ENCODE measurements around the gene NDUFS7.
"Not testable (repeated sequence)": the region's sequence is repeated elsewhere in the genome, so short reads cannot be mapped to it uniquely, and the experiment has no call there.

NDUFS7 gene

GRCh38 chr19:1418951-1419738 lies 35.4 kb downstream of the NDUFS7 start:
- DNase-seq (ENCODE audit: low spot score) = no peak
- TF ChIP-seq CTCF (IDR thresholded peaks at IDR 0.05; ENCODE audit: extremely low read depth, missing control alignments) = no peak

GRCh38 chr19:1420085-1420484 lies 36.4 kb downstream of the NDUFS7 start:
- DNase-seq (ENCODE audit: low spot score) = not testable (repeated sequence)

- TF ChIP-seq CTCF (IDR thresholded peaks at IDR 0.05; ENCODE audit: extremely low read depth, missing control alignments) = no peak
- no peak for DNase-seq (ENCODE audit: low spot score)
Measured at GRCh38 chr19:1420590-1420989, 36.9 kb downstream of the NDUFS7 start.

- no peak for TF ChIP-seq CTCF (IDR thresholded peaks at IDR 0.05; ENCODE audit: extremely low read depth, missing control alignments)
- no peak for DNase-seq (ENCODE audit: low spot score)
Measured at GRCh38 chr19:1421218-1421957, 37.7 kb downstream of the NDUFS7 start.

GRCh38 chr19:1421958-1422305 lies 38.2 kb downstream of the NDUFS7 start:
- DNase-seq (ENCODE audit: low spot score) = no peak
- no peak for TF ChIP-seq CTCF (IDR thresholded peaks at IDR 0.05; ENCODE audit: extremely low read depth, missing control alignments)

- TF ChIP-seq CTCF (IDR thresholded peaks at IDR 0.05; ENCODE audit: extremely low read depth, missing control alignments) = no peak
- DNase-seq (ENCODE audit: low spot score) = no peak
Measured at GRCh38 chr19:1422360-1422759, 38.7 kb downstream of the NDUFS7 start.

GRCh38 chr19:1422943-1423342 lies 39.2 kb downstream of the NDUFS7 start:
- no peak for TF ChIP-seq CTCF (IDR thresholded peaks at IDR 0.05; ENCODE audit: extremely low read depth, missing control alignments)
- no peak for DNase-seq (ENCODE audit: low spot score)
